ENCODE data around the gene EXOSC1.
"Not testable (repeated sequence)": the region's sequence is repeated elsewhere in the genome, so short reads cannot be mapped to it uniquely, and the experiment has no call there.

EXOSC1 gene

GRCh38 chr10:97445722-97446639 lies at the start of gene EXOSC1, which contains the start of gene ZDHHC16:
Gene EXOSC1 (minus strand): TSS chr10:97446006. CDS start chr10:97445985, 21 bp downstream.
Gene ZDHHC16 (plus strand): TSS chr10:97446175. CDS start chr10:97451676, 5,501 bp downstream.
- DNase-seq: peak; percentile 55 to 86

GRCh38 chr10:97494863-97495506 lies 49.2 kb upstream of the EXOSC1 start:
- no peak for DNase-seq

- no peak for DNase-seq
Measured at GRCh38 chr10:97494151-97494550, 48.3 kb upstream of the EXOSC1 start.

GRCh38 chr10:97490592-97490991 lies 44.8 kb upstream of the EXOSC1 start:
- no peak for DNase-seq

GRCh38 chr10:97485647-97486281 lies 40.0 kb upstream of the EXOSC1 start:
- no peak for DNase-seq

GRCh38 chr10:97483921-97484320 lies 38.1 kb upstream of the EXOSC1 start:
- DNase-seq: no peak

GRCh38 chr10:97483506-97483905 lies 37.7 kb upstream of the EXOSC1 start:
- DNase-seq: no peak

- no peak for DNase-seq
Measured at GRCh38 chr10:97482381-97482780, 36.6 kb upstream of the EXOSC1 start.

- no peak for DNase-seq
Measured at GRCh38 chr10:97481071-97481470, 35.3 kb upstream of the EXOSC1 start.

- DNase-seq: no peak
Measured at GRCh38 chr10:97479939-97480338, 34.1 kb upstream of the EXOSC1 start.

- not testable (repeated sequence) for DNase-seq
Measured at GRCh38 chr10:97479410-97479809, 33.6 kb upstream of the EXOSC1 start.

- DNase-seq: no peak
Measured at GRCh38 chr10:97475936-97476594, 30.3 kb upstream of the EXOSC1 start.

- DNase-seq: no peak
Measured at GRCh38 chr10:97474918-97475317, 29.1 kb upstream of the EXOSC1 start.

- not testable (repeated sequence) for DNase-seq
Measured at GRCh38 chr10:97468781-97469180, 23.0 kb upstream of the EXOSC1 start.

GRCh38 chr10:97468162-97468561 lies 22.4 kb upstream of the EXOSC1 start:
- DNase-seq: no peak

- DNase-seq: no peak
Measured at GRCh38 chr10:97466755-97467154, 20.9 kb upstream of the EXOSC1 start.

GRCh38 chr10:97465982-97466381 lies 20.2 kb upstream of the EXOSC1 start:
- DNase-seq: no peak

GRCh38 chr10:97464226-97464625 lies 18.4 kb upstream of the EXOSC1 start:
- no peak for DNase-seq

- peak; percentile 3 to 6 for DNase-seq
Measured at GRCh38 chr10:97463363-97464132, 17.7 kb upstream of the EXOSC1 start.

GRCh38 chr10:97462309-97462708 lies 16.5 kb upstream of the EXOSC1 start:
- no peak for DNase-seq

GRCh38 chr10:97459933-97460332 lies 14.1 kb upstream of the EXOSC1 start:
- DNase-seq: no peak

GRCh38 chr10:97459111-97459510 lies 13.3 kb upstream of the EXOSC1 start:
- no peak for DNase-seq

Measured in bone marrow (tissue), 2 donors.